H9 (cell line): ENCODE results near the gene WFDC12. TPM values are rescaled to one million over a fixed set of nuclear protein-coding genes. Genes with fewer than 3 reads are reported as not detected.

Source experiments
- DNase-seq: peaks from one replicate; pipeline ENCODE4 v3.0.0-alpha.2; 2017
- H2AFZ ChIP-seq: one replicate; pipeline ENCODE4 v1.6.1; 2013; ENCODE audit warnings: mild to moderate bottlenecking, low read length, control low read depth, moderate library complexity
- H2AK5ac ChIP-seq: 2 replicates; pipeline ENCODE4 v1.6.1; 2013; ENCODE audit warnings: low read length, control low read depth, mixed read lengths; ENCODE audit not compliant: insufficient read length
- H2BK120ac ChIP-seq: one replicate; pipeline ENCODE4 v1.6.1; 2013; ENCODE audit warnings: low read depth, mild to moderate bottlenecking, low read length, control low read depth, inconsistent platforms; ENCODE audit not compliant: poor library complexity, severe bottlenecking
- H2BK12ac ChIP-seq: 2 replicates; pipeline ENCODE4 v1.6.1; 2013; ENCODE audit warnings: low read length, control low read depth, mixed read lengths, low read depth; ENCODE audit not compliant: insufficient read length
- H2BK15ac ChIP-seq: 2 replicates; pipeline ENCODE4 v1.6.1; 2013; ENCODE audit warnings: low read depth, low read length, control low read depth
- H2BK20ac ChIP-seq: one replicate; pipeline ENCODE4 v1.6.1; 2013; ENCODE audit warnings: low read depth, mild to moderate bottlenecking, low read length, control low read depth, inconsistent platforms; ENCODE audit not compliant: poor library complexity, severe bottlenecking
- H2BK5ac ChIP-seq: 2 replicates; pipeline ENCODE4 v1.6.1; 2013; ENCODE audit warnings: low read length, control low read depth, mixed read lengths; ENCODE audit not compliant: insufficient read length
- H3K14ac ChIP-seq: 2 replicates; pipeline ENCODE4 v1.6.1; 2013; ENCODE audit warnings: low read length, control low read depth; ENCODE audit not compliant: insufficient read depth
- H3K18ac ChIP-seq: 2 replicates; pipeline ENCODE4 v1.6.1; 2013; ENCODE audit warnings: low read depth, mild to moderate bottlenecking, mixed read lengths, low read length, control low read depth; ENCODE audit not compliant: insufficient read length
- H3K23ac ChIP-seq: 2 replicates; pipeline ENCODE4 v1.6.1; 2013; ENCODE audit warnings: low read length, control low read depth, mixed read lengths, low read depth; ENCODE audit not compliant: insufficient read length
- H3K23me2 ChIP-seq: 2 replicates; pipeline ENCODE4 v1.6.1; 2013; ENCODE audit warnings: low read depth, mild to moderate bottlenecking, mixed read lengths, low read length, control low read depth; ENCODE audit not compliant: insufficient read length, poor library complexity, severe bottlenecking
- H3K27ac ChIP-seq: 2 replicates; pipeline ENCODE4 v1.5.1; 2013; ENCODE audit warnings: low read length, control low read depth, mixed read lengths, low read depth; ENCODE audit not compliant: insufficient read length
- H3K27me3 ChIP-seq: 2 replicates; pipeline ENCODE4 v1.6.1; 2013; ENCODE audit warnings: low read length, control low read depth, inconsistent platforms; ENCODE audit not compliant: insufficient read depth
- H3K4ac ChIP-seq: 2 replicates; pipeline ENCODE4 v1.6.1; 2013; ENCODE audit warnings: low read depth, mild to moderate bottlenecking, control low read depth, inconsistent platforms, low read length, moderate library complexity
- H3K4me1 ChIP-seq: 2 replicates; pipeline ENCODE4 v1.6.1; 2013; ENCODE audit warnings: low read length, control low read depth, inconsistent platforms; ENCODE audit not compliant: insufficient read depth
- H3K4me2 ChIP-seq: 2 replicates; pipeline ENCODE4 v1.6.1; 2013; ENCODE audit warnings: low read length, control low read depth, mixed read lengths; ENCODE audit not compliant: insufficient read length, insufficient read depth
- H3K56ac ChIP-seq: 2 replicates; pipeline ENCODE4 v1.6.1; 2013; ENCODE audit warnings: low read depth, mild to moderate bottlenecking, mixed read lengths, low read length, control low read depth; ENCODE audit not compliant: insufficient read length
- H3K79me1 ChIP-seq: 2 replicates; pipeline ENCODE4 v1.6.1; 2013; ENCODE audit warnings: low read depth, mild to moderate bottlenecking, moderate library complexity, low read length, control low read depth, inconsistent platforms; ENCODE audit not compliant: insufficient read depth, poor library complexity, severe bottlenecking
- H3K79me2 ChIP-seq: 2 replicates; pipeline ENCODE4 v1.6.1; 2013; ENCODE audit warnings: low read length, control low read depth, inconsistent platforms; ENCODE audit not compliant: insufficient read depth
- H3K9ac ChIP-seq: 2 replicates; pipeline ENCODE4 v1.6.1; 2013; ENCODE audit warnings: low read length, control low read depth, mixed read lengths; ENCODE audit not compliant: insufficient read length; ENCODE audit errors: extremely low read depth
- H3K9me3 ChIP-seq: one replicate; pipeline ENCODE4 v1.6.1; 2013; ENCODE audit warnings: low read depth, low read length, inconsistent platforms; ENCODE audit not compliant: control insufficient read depth
- H3T11ph ChIP-seq: one replicate; pipeline ENCODE4 v1.6.1; 2013; ENCODE audit warnings: mild to moderate bottlenecking, low read length, control low read depth, inconsistent platforms
- H4K20me1 ChIP-seq: one replicate; pipeline ENCODE4 v1.6.1; 2013; ENCODE audit not compliant: control insufficient read depth, insufficient read length, insufficient read depth
- H4K5ac ChIP-seq: 2 replicates; pipeline ENCODE4 v1.6.1; 2013; ENCODE audit warnings: low read depth, mild to moderate bottlenecking, mixed read lengths, low read length, control low read depth; ENCODE audit not compliant: insufficient read length
- H4K8ac ChIP-seq: replicated peaks from 2 replicates; pipeline ENCODE4 v1.6.1; 2013; ENCODE audit warnings: low read length, control low read depth, mixed read lengths, low read depth; ENCODE audit not compliant: insufficient read length
- H4K91ac ChIP-seq: 2 replicates; pipeline ENCODE4 v1.6.1; 2013; ENCODE audit warnings: low read depth, mild to moderate bottlenecking, moderate library complexity, mixed read lengths, low read length, control low read depth; ENCODE audit not compliant: insufficient read length
- H3K27ac Mint-ChIP-seq, 3 experiments: 2 replicates in 2 of 3; 3 replicates in 1 of 3; pipeline ENCODE4 v1.8.0; 2020 to 2021; ENCODE audit warnings: mixed read lengths in 3 of 3, mild to moderate bottlenecking in 1 of 3, moderate library complexity in 1 of 3
- H3K27me3 Mint-ChIP-seq: 2 replicates; pipeline ENCODE4 v1.8.0; 2021; ENCODE audit warnings: low read depth, mild to moderate bottlenecking, moderate library complexity, mixed read lengths
- H3K36me3 Mint-ChIP-seq, 3 experiments: 2 replicates in 2 of 3; 3 replicates in 1 of 3; pipeline ENCODE4 v1.8.0; 2020 to 2021; ENCODE audit warnings: low read depth in 3 of 3, mixed read lengths in 3 of 3; ENCODE audit not compliant: insufficient read depth in 1 of 3
- H3K4me1 Mint-ChIP-seq, 2 experiments: 2 replicates each; pipeline ENCODE4 v1.8.0; 2020; ENCODE audit warnings: mixed read lengths in 2 of 2
- H3K4me3 Mint-ChIP-seq, 2 experiments: 2 replicates in 1 of 2; 3 replicates in 1 of 2; pipeline ENCODE4 v1.8.0; 2020 to 2021; ENCODE audit warnings: mild to moderate bottlenecking in 2 of 2, mixed read lengths in 2 of 2, moderate library complexity in 1 of 2
- H3K9me3 Mint-ChIP-seq, 2 experiments: 2 replicates in 1 of 2; 3 replicates in 1 of 2; pipeline ENCODE4 v1.8.0; 2020; ENCODE audit warnings: mild to moderate bottlenecking in 2 of 2, mixed read lengths in 2 of 2, moderate library complexity in 1 of 2
- total RNA-seq: library from RNA; stranded (reverse); gene quantifications from 2 replicates; pipeline ENCODE4 v1.2.1, GENCODE V29; 2021
- TF ChIP-seq, protein P1 (sequence below): fragments of 200-600 bp; sonication (generic); conservative IDR thresholded peaks from 3 replicates; pipeline ENCODE4 v1.8.0; 2021; ENCODE audit warnings: antibody characterized with exemption, mild to moderate bottlenecking

WFDC12 gene
- total RNA-seq, 1 experiment from 2014 or later = not detected

DNA sequence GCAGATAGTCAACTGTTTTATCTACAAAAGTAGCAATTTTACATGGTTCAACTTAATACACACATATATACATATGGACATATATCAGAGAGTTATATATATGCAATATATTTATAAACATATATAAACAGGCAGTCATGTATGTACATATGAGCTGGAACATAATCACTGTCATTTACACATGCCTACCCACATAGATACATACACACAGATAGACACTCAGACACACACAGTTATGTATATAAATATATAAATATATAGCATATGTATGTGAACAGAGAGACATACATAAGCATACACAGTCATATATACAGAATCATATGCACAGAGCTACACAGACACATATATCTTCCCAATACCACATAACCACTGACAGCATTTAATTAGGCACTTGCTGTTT is 11.5 kb downstream of the WFDC12 start:
- peaks cover 9% of the 10 kb centered on the region for H3K27me3 Mint-ChIP-seq
- peaks cover 9 to 16% of the 10 kb centered on the region in 2 experiments for H3K4me1 Mint-ChIP-seq
- Histone ChIP-seq H2BK12ac (no peak overlapping the region), H3T11ph (no peak overlapping the region), H3K4me1 (no peaks in the 10 kb centered on the region), H3K27me3 (no peaks in the 10 kb centered on the region), H4K5ac (no peak overlapping the region), H2BK5ac (no peak overlapping the region), H3K4me2 (no peak overlapping the region), H3K27ac (no peak overlapping the region), H3K4ac (no peak overlapping the region), H2BK15ac (no peak overlapping the region), H3K9me3 (no peaks in the 10 kb centered on the region), H2BK120ac (no peak overlapping the region), H2AK5ac (no peak overlapping the region), H4K20me1 (no peaks in the 10 kb centered on the region), H4K91ac (no peak overlapping the region), H4K8ac (no peak overlapping the region), H3K56ac (no peak overlapping the region), H3K23ac (no peak overlapping the region), H3K9ac (no peak overlapping the region), H3K79me1 (no peaks in the 10 kb centered on the region), H2BK20ac (no peak overlapping the region), H2AFZ (no peak overlapping the region), H3K18ac (no peak overlapping the region), H3K23me2 (no peaks in the 10 kb centered on the region), H3K79me2 (no peaks in the 10 kb centered on the region), H3K14ac (no peak overlapping the region)
- H3K36me3 Mint-ChIP-seq = no peaks in the 10 kb centered on the region
- H3K27ac Mint-ChIP-seq = no peak overlapping the region
- DNase-seq = no peak
- no peak overlapping the region for H3K4me3 Mint-ChIP-seq
- H3K9me3 Mint-ChIP-seq = no peaks in the 10 kb centered on the region
- TF ChIP-seq, protein P1, sequence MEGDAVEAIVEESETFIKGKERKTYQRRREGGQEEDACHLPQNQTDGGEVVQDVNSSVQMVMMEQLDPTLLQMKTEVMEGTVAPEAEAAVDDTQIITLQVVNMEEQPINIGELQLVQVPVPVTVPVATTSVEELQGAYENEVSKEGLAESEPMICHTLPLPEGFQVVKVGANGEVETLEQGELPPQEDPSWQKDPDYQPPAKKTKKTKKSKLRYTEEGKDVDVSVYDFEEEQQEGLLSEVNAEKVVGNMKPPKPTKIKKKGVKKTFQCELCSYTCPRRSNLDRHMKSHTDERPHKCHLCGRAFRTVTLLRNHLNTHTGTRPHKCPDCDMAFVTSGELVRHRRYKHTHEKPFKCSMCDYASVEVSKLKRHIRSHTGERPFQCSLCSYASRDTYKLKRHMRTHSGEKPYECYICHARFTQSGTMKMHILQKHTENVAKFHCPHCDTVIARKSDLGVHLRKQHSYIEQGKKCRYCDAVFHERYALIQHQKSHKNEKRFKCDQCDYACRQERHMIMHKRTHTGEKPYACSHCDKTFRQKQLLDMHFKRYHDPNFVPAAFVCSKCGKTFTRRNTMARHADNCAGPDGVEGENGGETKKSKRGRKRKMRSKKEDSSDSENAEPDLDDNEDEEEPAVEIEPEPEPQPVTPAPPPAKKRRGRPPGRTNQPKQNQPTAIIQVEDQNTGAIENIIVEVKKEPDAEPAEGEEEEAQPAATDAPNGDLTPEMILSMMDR = no peak
